ENCODE data around the gene NR2F2.

NR2F2 gene

GRCh38 chr15:96329403-96329981, 1.0 kb upstream of the NR2F2 start:
- Histone ChIP-seq H3K27ac (peak overlapping the region in 15 of 21 experiments; percentile 18 to 84 (median 65)), H3K4me3 (peak overlapping the region; percentile 21 to 62 (median 31))

GRCh38 chr15:96330064-96330449, 443 bp upstream of the NR2F2 start:
- Histone ChIP-seq H3K4me3 (peak overlapping the region; percentile 21 to 62 (median 31)), H3K27ac (peak overlapping the region in 15 of 21 experiments; percentile 18 to 84 (median 65))

GRCh38 chr15:96331144-96331944, 844 bp downstream of the NR2F2 start:
- H3K4me3 ChIP-seq = peak overlapping the region; percentile 35 to 62 (median 48)
- H3K27ac ChIP-seq = peak overlapping the region in 20 of 21 experiments; percentile 47 to 95 (median 83)

- H3K27ac ChIP-seq = peak overlapping the region in 20 of 21 experiments; percentile 47 to 95 (median 82)
- H3K4me3 ChIP-seq = peak overlapping the region; percentile 35 to 62 (median 48)
These were observed 1.6 kb downstream of the NR2F2 start for GRCh38 chr15:96331945-96332636.

GRCh38 chr15:96332637-96333121, 2.2 kb downstream of the NR2F2 start:
- H3K27ac ChIP-seq = peak overlapping the region; percentile 47 to 95 (median 82)
- peak overlapping the region; percentile 35 to 62 (median 48) for H3K4me3 ChIP-seq

GRCh38 chr15:96333131-96334016, 2.9 kb downstream of the NR2F2 start:
- H3K27ac ChIP-seq = peak overlapping the region; percentile 47 to 95 (median 82)
- H3K4me3 ChIP-seq = peak overlapping the region; percentile 35 to 62 (median 48)

GRCh38 chr15:96334017-96334704, 3.7 kb downstream of the NR2F2 start:
- H3K27ac ChIP-seq = peak overlapping the region in 19 of 21 experiments; percentile 47 to 95 (median 83)
- H3K4me3 ChIP-seq = peak overlapping the region; percentile 35 to 62 (median 48)

GRCh38 chr15:96334705-96335410, 4.4 kb downstream of the NR2F2 start:
- peak overlapping the region; percentile 35 to 62 (median 48) for H3K4me3 ChIP-seq
- H3K27ac ChIP-seq = peak overlapping the region in 18 of 21 experiments; percentile 34 to 95 (median 82)

- Histone ChIP-seq H3K4me3 (peak overlapping the region; percentile 7 to 62 (median 48)), H3K27ac (peak overlapping the region in 17 of 21 experiments; percentile 43 to 95 (median 83))
These were observed 5.0 kb downstream of the NR2F2 start for GRCh38 chr15:96335411-96336024.

- Histone ChIP-seq H3K4me3 (peak overlapping the region; percentile 7 to 62 (median 48)), H3K27ac (peak overlapping the region in 19 of 21 experiments; percentile 0 to 95 (median 78))
These were observed 5.7 kb downstream of the NR2F2 start for GRCh38 chr15:96336108-96336595.

- Histone ChIP-seq H3K27ac (peak overlapping the region in 19 of 21 experiments; percentile 0 to 95 (median 57)), H3K4me3 (peak overlapping the region; percentile 7 to 62 (median 48))
These were observed 6.3 kb downstream of the NR2F2 start for GRCh38 chr15:96336596-96337364.

- peak overlapping the region in 6 of 7 experiments; percentile 7 to 62 (median 45) for H3K4me3 ChIP-seq
- H3K27ac ChIP-seq = peak overlapping the region in 18 of 21 experiments; percentile 0 to 95 (median 62)
These were observed 7.0 kb downstream of the NR2F2 start for GRCh38 chr15:96337365-96338023.

- Histone ChIP-seq H3K27ac (peak overlapping the region in 12 of 21 experiments; percentile 20 to 95 (median 84)), H3K4me3 (peak overlapping the region in 3 of 7 experiments; percentile 55 to 62 (median 62))
These were observed 7.7 kb downstream of the NR2F2 start for GRCh38 chr15:96338074-96338765.

GRCh38 chr15:96338766-96339618, 8.5 kb downstream of the NR2F2 start:
- H3K4me3 ChIP-seq = peak overlapping the region in 5 of 7 experiments; percentile 14 to 73 (median 52)
- H3K27ac ChIP-seq = peak overlapping the region in 18 of 21 experiments; percentile 3 to 95 (median 88)

Data from skin epidermis (tissue), 12 donors.